SK-N-SH (cell line): ENCODE results near the gene PTPRC. TPM values are rescaled to one million over a fixed set of nuclear protein-coding genes. Genes with fewer than 3 reads are reported as not detected.
"Not testable (repeated sequence)": the region's sequence is repeated elsewhere in the genome, so short reads cannot be mapped to it uniquely, and the experiment has no call there.

Experiments used
- CTCF ChIA-PET: fragments of 300-600, 350-600 bp; formaldehyde crosslinking; extraction: SDS; loops from one replicate; lab custom pipeline; 2021; lab: Yijun Ruan, JAX
- POLR2A ChIA-PET: fragments of 350-600 bp; sonication (Branson Sonifier 250); formaldehyde crosslinking; extraction: SDS; loops from one replicate; lab custom pipeline; 2020; ENCODE audit warnings: antibody characterized with exemption, inconsistent platforms; lab: Yijun Ruan, JAX
- DNase-seq: peaks from one replicate; pipeline ENCODE4 v3.0.0; 2012
- H2AFZ ChIP-seq: fragments of 200-600 bp; sonication (generic); 2 replicates; pipeline ENCODE4 v1.8.1; 2016; ENCODE audit warnings: antibody characterized with exemption, mild to moderate bottlenecking, low read depth
- H3F3A ChIP-seq: fragments of 200-600 bp; sonication (generic); replicated peaks from 2 replicates; pipeline ENCODE3; 2016; ENCODE audit warnings: antibody characterized with exemption, mild to moderate bottlenecking; ENCODE audit not compliant: insufficient read depth
- H3K27ac ChIP-seq, 2 experiments: fragments of 200-500 bp in 1 of 2; fragments of 200-600 bp in 1 of 2; sonication (Bioruptor generic) in 1 of 2; sonication (generic), shearing (Covaris generic) in 1 of 2; 2 replicates each; pipeline versions ENCODE4 v1.5.1 to v1.6.1; 2014 to 2016; ENCODE audit warnings: low read depth in 2 of 2, inconsistent platforms in 1 of 2, low read length in 1 of 2, mild to moderate bottlenecking in 1 of 2, mixed read lengths in 1 of 2
- H3K27me3 ChIP-seq: fragments of 200-600 bp; sonication (generic), shearing (Covaris generic); 2 replicates; pipeline ENCODE4 v1.6.1; 2016; ENCODE audit warnings: mixed run types; ENCODE audit not compliant: insufficient read depth
- H3K36me3 ChIP-seq, 2 experiments: fragments of 200-500 bp in 1 of 2; fragments of 200-600 bp in 1 of 2; sonication (Bioruptor generic) in 1 of 2; sonication (generic) in 1 of 2; replicated peaks in 1 of 2; 2 replicates each; pipeline versions ENCODE3 to v1.5.1; 2014 to 2016; ENCODE audit warnings: low read length in 1 of 2, mild to moderate bottlenecking in 1 of 2; ENCODE audit not compliant: insufficient read depth in 2 of 2, control insufficient read depth in 1 of 2
- H3K4me1 ChIP-seq, 2 experiments: fragments of 200-500 bp in 1 of 2; fragments of 200-600 bp in 1 of 2; sonication (Bioruptor generic) in 1 of 2; sonication (generic), shearing (Covaris generic) in 1 of 2; 2 replicates each; pipeline versions ENCODE4 v1.5.1 to v1.6.1; 2014 to 2016; ENCODE audit warnings: low read depth in 1 of 2, low read length in 1 of 2, mixed run types in 1 of 2; ENCODE audit not compliant: insufficient read depth in 2 of 2, control insufficient read depth in 1 of 2
- H3K4me2 ChIP-seq: fragments of 200-600 bp; sonication (generic), shearing (Covaris generic); 2 replicates; pipeline ENCODE4 v1.6.1; 2017; ENCODE audit warnings: mixed run types
- H3K4me3 ChIP-seq, 2 experiments: fragments of 200-500 bp in 1 of 2; fragments of 200-600 bp in 1 of 2; sonication (Bioruptor generic) in 1 of 2; sonication (generic), shearing (Covaris generic) in 1 of 2; 2 replicates each; pipeline versions ENCODE4 v1.5.1 to v1.8.1; 2014 to 2016; ENCODE audit warnings: low read depth in 2 of 2, inconsistent platforms in 1 of 2, low read length in 1 of 2, mild to moderate bottlenecking in 1 of 2, mixed read lengths in 1 of 2, moderate library complexity in 1 of 2
- H3K79me2 ChIP-seq: fragments of 200-600 bp; sonication (generic); 2 replicates; pipeline ENCODE4 v1.8.1; 2017; ENCODE audit warnings: mild to moderate bottlenecking; ENCODE audit not compliant: insufficient read depth
- H3K9ac ChIP-seq: fragments of 200-600 bp; sonication (generic); 2 replicates; pipeline ENCODE4 v1.6.1; 2017; ENCODE audit warnings: mixed run types
- H3K9me2 ChIP-seq: fragments of 200-600 bp; sonication (generic); 2 replicates; pipeline ENCODE4 v1.6.1; 2017; ENCODE audit warnings: mixed run types
- H3K9me3 ChIP-seq: fragments of 200-600 bp; sonication (generic); 2 replicates; pipeline ENCODE4 v1.6.1; 2017; ENCODE audit warnings: mixed run types, mild to moderate bottlenecking, moderate library complexity
- H4K20me1 ChIP-seq: fragments of 200-600 bp; sonication (generic); 2 replicates; pipeline ENCODE4 v1.6.1; 2017; ENCODE audit warnings: mild to moderate bottlenecking, mixed run types; ENCODE audit not compliant: insufficient read depth
- ELF1 ChIP-seq: IDR thresholded peaks from 2 replicates; pipeline ENCODE4 v1.4.0; 2012
- FOSL2 ChIP-seq: IDR thresholded peaks from 2 replicates; pipeline ENCODE4 v1.4.0; 2012; ENCODE audit warnings: low read depth, mild to moderate bottlenecking, moderate library complexity, borderline replicate concordance
- FOXM1 ChIP-seq: IDR thresholded peaks from 2 replicates; pipeline ENCODE4 v1.4.0; 2012; ENCODE audit warnings: low read depth, mild to moderate bottlenecking
- MEF2A ChIP-seq: IDR thresholded peaks from 2 replicates; pipeline ENCODE4 v1.4.0; 2012; ENCODE audit warnings: low read depth, borderline replicate concordance
- MXI1 ChIP-seq: IDR thresholded peaks from 2 replicates; pipeline ENCODE4 v1.6.1; 2012; ENCODE audit warnings: mild to moderate bottlenecking, low read depth, low read length, improper control_type of control experiment
- NFIC ChIP-seq: IDR thresholded peaks from 2 replicates; pipeline ENCODE4 v1.4.0; 2012; ENCODE audit warnings: borderline replicate concordance
- RAD21 ChIP-seq: IDR thresholded peaks from 2 replicates; pipeline ENCODE4 v1.6.1; 2012; ENCODE audit warnings: mild to moderate bottlenecking, low read length
- RCOR1 ChIP-seq: fragments of 150-350 bp; IDR thresholded peaks from 2 replicates; pipeline ENCODE4 v1.6.1; 2017; ENCODE audit warnings: antibody characterized with exemption, low read length
- RFX5 ChIP-seq: IDR thresholded peaks from 2 replicates; pipeline ENCODE4 v1.6.1; 2012; ENCODE audit warnings: mild to moderate bottlenecking, improper control_type of control experiment, low read length
- RXRA ChIP-seq: IDR thresholded peaks from 2 replicates; pipeline ENCODE4 v1.4.0; 2012; ENCODE audit warnings: low read depth, mild to moderate bottlenecking, borderline replicate concordance
- SIN3A ChIP-seq: IDR thresholded peaks from 2 replicates; pipeline ENCODE4 v1.6.1; 2012; ENCODE audit warnings: low read depth, mild to moderate bottlenecking, low read length, moderate library complexity, borderline replicate concordance
- TAF1 ChIP-seq: IDR thresholded peaks from 2 replicates; pipeline ENCODE4 v1.6.1; 2012; ENCODE audit warnings: low read depth, mild to moderate bottlenecking, low read length, moderate library complexity, borderline replicate concordance
- YY1 ChIP-seq: IDR thresholded peaks from 2 replicates; pipeline ENCODE4 v1.4.0; 2012; ENCODE audit warnings: low read depth, mild to moderate bottlenecking
- WGBS: methylation state at CpG from one replicate; pipeline ENCODE4 v1.1.6; 2017; ENCODE audit warnings: low lambda C conversion rate; 5-methylcytosine and 5-hydroxymethylcytosine counted together
- polyA plus RNA-seq, 3 experiments: library from polyadenylated mRNA; depleted of rRNA; stranded (reverse); fragments of >200 nt; gene quantifications; 2 replicates each; pipeline ENCODE4 v1.2.3, GENCODE V29; 2012
- TF ChIP-seq, protein P1 (sequence below): IDR thresholded peaks from 2 replicates; pipeline ENCODE4; 2012
- TF ChIP-seq, protein P2 (sequence below): IDR thresholded peaks from 2 replicates; pipeline ENCODE4 v1.4.0; 2012; ENCODE audit warnings: low read depth, borderline replicate concordance
- TF ChIP-seq, protein P3 (sequence below): IDR thresholded peaks from 2 replicates; pipeline ENCODE4 v1.4.0; 2012; ENCODE audit warnings: low read depth, borderline replicate concordance

Gene PTPRC
- polyA plus RNA-seq, 1 of the 3 experiments (the other 2 are of a cell fraction) = 0.03 TPM

DNA sequence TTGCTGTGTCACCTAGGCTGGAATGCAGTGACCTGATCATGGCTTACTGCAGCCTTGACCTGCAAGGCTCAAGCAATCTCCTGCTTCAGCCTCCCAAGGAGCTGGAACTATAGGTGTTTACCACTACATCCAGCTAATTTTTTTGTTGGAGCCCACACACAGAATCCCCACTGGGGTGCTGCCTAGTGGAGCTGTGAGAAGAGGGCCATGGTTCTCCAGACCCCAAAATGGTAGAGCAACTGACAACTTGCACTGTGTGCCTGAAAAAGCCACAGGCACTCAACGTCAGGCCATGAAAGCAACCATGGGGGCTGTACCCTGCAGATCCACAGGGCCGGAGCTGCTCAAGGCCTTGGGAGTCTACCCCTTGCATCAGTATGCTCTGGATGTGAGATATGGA lies 39.1 kb upstream of the PTPRC start:
- no peaks in the 10 kb centered on the region for H4K20me1 ChIP-seq
- WGBS = 100% methylated on average over 1 of the region's 2 CpGs
- no peak for DNase-seq
- no peaks in the 10 kb centered on the region; a peak in 1 of 4 replicates for H3K4me1 ChIP-seq
- H3K4me2 ChIP-seq = no peak overlapping the region
- H3F3A ChIP-seq = no peaks in the 10 kb centered on the region
- H3K79me2 ChIP-seq = no peaks in the 10 kb centered on the region
- H3K9ac ChIP-seq = no peak overlapping the region
- no peaks in the 10 kb centered on the region for H3K9me3 ChIP-seq
- ChIA-PET CTCF (no interaction called here), POLR2A (no interaction called here)
- H3K27ac ChIP-seq = no peak overlapping the region
- H3K4me3 ChIP-seq = no peak overlapping the region
- H3K27me3 ChIP-seq = no peaks in the 10 kb centered on the region
- no peak overlapping the region for H2AFZ ChIP-seq
- no peak for TF ChIP-seq TAF1
- TF ChIP-seq MEF2A = no peak
- TF ChIP-seq FOSL2 = no peak
- no peak for TF ChIP-seq RFX5
- TF ChIP-seq, protein P1, sequence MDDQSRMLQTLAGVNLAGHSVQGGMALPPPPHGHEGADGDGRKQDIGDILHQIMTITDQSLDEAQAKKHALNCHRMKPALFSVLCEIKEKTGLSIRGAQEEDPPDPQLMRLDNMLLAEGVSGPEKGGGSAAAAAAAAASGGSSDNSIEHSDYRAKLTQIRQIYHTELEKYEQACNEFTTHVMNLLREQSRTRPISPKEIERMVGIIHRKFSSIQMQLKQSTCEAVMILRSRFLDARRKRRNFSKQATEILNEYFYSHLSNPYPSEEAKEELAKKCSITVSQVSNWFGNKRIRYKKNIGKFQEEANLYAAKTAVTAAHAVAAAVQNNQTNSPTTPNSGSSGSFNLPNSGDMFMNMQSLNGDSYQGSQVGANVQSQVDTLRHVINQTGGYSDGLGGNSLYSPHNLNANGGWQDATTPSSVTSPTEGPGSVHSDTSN = no peak
- no peak for TF ChIP-seq RAD21
- TF ChIP-seq NFIC = no peak
- TF ChIP-seq ELF1 = no peak
- no peak for TF ChIP-seq RXRA
- no peak for TF ChIP-seq FOXM1
- TF ChIP-seq MXI1 = no peak
- no peak for TF ChIP-seq YY1
- TF ChIP-seq, protein P2, sequence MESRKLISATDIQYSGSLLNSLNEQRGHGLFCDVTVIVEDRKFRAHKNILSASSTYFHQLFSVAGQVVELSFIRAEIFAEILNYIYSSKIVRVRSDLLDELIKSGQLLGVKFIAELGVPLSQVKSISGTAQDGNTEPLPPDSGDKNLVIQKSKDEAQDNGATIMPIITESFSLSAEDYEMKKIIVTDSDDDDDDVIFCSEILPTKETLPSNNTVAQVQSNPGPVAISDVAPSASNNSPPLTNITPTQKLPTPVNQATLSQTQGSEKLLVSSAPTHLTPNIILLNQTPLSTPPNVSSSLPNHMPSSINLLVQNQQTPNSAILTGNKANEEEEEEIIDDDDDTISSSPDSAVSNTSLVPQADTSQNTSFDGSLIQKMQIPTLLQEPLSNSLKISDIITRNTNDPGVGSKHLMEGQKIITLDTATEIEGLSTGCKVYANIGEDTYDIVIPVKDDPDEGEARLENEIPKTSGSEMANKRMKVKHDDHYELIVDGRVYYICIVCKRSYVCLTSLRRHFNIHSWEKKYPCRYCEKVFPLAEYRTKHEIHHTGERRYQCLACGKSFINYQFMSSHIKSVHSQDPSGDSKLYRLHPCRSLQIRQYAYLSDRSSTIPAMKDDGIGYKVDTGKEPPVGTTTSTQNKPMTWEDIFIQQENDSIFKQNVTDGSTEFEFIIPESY = no peak
- no peak for TF ChIP-seq RCOR1
- no peak for TF ChIP-seq SIN3A
- no peaks in the 10 kb centered on the region for H3K9me2 ChIP-seq
- no peaks in the 10 kb centered on the region for H3K36me3 ChIP-seq

DNA sequence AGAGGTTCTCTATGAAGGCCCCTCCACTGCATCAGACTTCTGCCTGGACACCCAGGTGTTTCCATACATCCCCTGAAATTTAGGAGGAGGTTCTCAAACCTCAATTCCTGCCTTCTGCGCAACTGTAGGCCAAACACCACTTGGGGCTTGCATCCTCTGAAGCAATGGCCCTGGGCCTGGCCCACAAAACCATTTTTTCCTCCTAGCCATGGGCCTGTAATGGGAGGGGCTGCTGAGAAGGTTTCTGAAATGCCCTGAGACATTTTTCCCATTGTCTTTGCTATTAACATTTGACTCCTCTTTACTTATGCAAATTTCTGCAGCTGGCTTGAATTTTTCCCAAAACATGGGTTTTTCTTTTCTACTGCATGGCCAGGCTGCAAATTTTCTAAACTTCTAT lies 37.9 kb upstream of the PTPRC start:
- Histone ChIP-seq H3F3A (no peaks in the 10 kb centered on the region), H3K9me2 (no peaks in the 10 kb centered on the region), H3K27me3 (no peaks in the 10 kb centered on the region), H4K20me1 (no peaks in the 10 kb centered on the region), H3K36me3 (no peaks in the 10 kb centered on the region), H3K9me3 (no peaks in the 10 kb centered on the region), H3K79me2 (no peaks in the 10 kb centered on the region), H2AFZ (no peak overlapping the region), H3K9ac (no peak overlapping the region), H3K4me1 (peaks cover 0 to 6% of the 10 kb centered on the region in 2 experiments; a peak in 2 of 4 replicates), H3K27ac (no peak overlapping the region), H3K4me3 (no peak overlapping the region), H3K4me2 (no peak overlapping the region)
- no peak for DNase-seq
- ChIA-PET POLR2A (no interaction called here), CTCF (no interaction called here)
- TF ChIP-seq, protein P3, sequence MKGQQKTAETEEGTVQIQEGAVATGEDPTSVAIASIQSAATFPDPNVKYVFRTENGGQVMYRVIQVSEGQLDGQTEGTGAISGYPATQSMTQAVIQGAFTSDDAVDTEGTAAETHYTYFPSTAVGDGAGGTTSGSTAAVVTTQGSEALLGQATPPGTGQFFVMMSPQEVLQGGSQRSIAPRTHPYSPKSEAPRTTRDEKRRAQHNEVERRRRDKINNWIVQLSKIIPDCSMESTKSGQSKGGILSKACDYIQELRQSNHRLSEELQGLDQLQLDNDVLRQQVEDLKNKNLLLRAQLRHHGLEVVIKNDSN = no peak
- WGBS = 83% methylated on average over 1 of the region's 1 CpG

DNA sequence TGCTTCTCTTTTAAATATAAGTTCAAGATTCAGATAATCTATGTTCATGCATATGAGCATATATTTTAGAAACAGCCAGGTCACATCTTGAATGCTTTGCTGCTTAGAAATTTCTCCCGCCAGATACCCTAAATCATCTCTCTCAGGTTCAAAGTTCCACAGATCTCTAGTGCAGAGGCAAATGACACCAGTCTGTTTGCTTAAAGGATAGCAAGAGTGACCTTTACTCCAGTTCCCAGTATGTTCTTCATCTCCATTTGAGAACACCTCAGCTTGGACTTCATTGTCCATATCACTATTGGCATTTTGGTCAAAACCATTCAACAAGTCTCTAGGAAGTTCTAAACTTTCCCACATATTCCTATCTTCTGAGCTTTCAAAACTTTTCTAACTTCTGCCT lies 37.5 kb upstream of the PTPRC start:
- CTCF ChIA-PET, H3K9me3 ChIP-seq: not testable (repeated sequence)

More for the DNA sequence above, 37.5 kb upstream of the PTPRC start:
- H3F3A ChIP-seq, H3K4me3 ChIP-seq, H2AFZ ChIP-seq, DNase-seq, H3K4me2 ChIP-seq, POLR2A ChIA-PET, H4K20me1 ChIP-seq, H3K9me2 ChIP-seq, H3K9ac ChIP-seq, H3K4me1 ChIP-seq, H3K27ac ChIP-seq, H3K36me3 ChIP-seq, H3K79me2 ChIP-seq, H3K27me3 ChIP-seq: not testable (repeated sequence)
- 100% methylated on average over 1 of the region's 1 CpG for WGBS
